GM10266 (cell line): Measurements from ENCODE around the gene CFB.
"Not testable (repeated sequence)": the region's sequence is repeated elsewhere in the genome, so short reads cannot be mapped to it uniquely, and the experiment has no call there.

Source experiments
- DNase-seq: peaks from one replicate; pipeline ENCODE4 v3.0.0; 2012; ENCODE audit errors: extremely low spot score
- CTCF ChIP-seq: IDR thresholded peaks from 2 replicates; pipeline ENCODE4 v1.5.1; 2012; ENCODE audit warnings: mild to moderate bottlenecking, low read depth; ENCODE audit not compliant: control insufficient read depth, insufficient read depth; ENCODE audit errors: missing control alignments

The CFB gene

GRCh38 chr6:31972709-31973350, 26.9 kb downstream of the CFB start:
- DNase-seq, result peak; percentile 25
- TF ChIP-seq CTCF, result no peak

GRCh38 chr6:31976065-31976464, 30.2 kb downstream of the CFB start:
- not testable (repeated sequence) for DNase-seq

- DNase-seq, result no peak
- TF ChIP-seq CTCF, result no peak
These were observed 32.0 kb downstream of the CFB start for GRCh38 chr6:31977816-31978431.

- no peak for DNase-seq
- TF ChIP-seq CTCF, result no peak
These were observed 32.9 kb downstream of the CFB start for GRCh38 chr6:31978831-31979230.

- no peak for DNase-seq
- TF ChIP-seq CTCF, result no peak
These were observed 33.5 kb downstream of the CFB start for GRCh38 chr6:31979238-31979898.

GRCh38 chr6:31980195-31980876, 34.4 kb downstream of the CFB start:
- DNase-seq, result not testable (repeated sequence)

GRCh38 chr6:31980998-31981397, 35.1 kb downstream of the CFB start:
- DNase-seq, result not testable (repeated sequence)

GRCh38 chr6:31981744-31982143, 35.8 kb downstream of the CFB start, which contains the start of gene C4A:
C4A (plus strand) TSS chr6:31982057; CDS start chr6:31982108, 51 bp downstream.
- DNase-seq, result not testable (repeated sequence)

GRCh38 chr6:31989363-31989762, 43.5 kb downstream of the CFB start:
- not testable (repeated sequence) for DNase-seq

- DNase-seq, result not testable (repeated sequence)
These were observed 48.5 kb downstream of the CFB start for GRCh38 chr6:31994421-31994820.

GRCh38 chr6:31996385-31996784, 50.5 kb downstream of the CFB start:
- not testable (repeated sequence) for DNase-seq
